OCI-LY1 (cell line): ENCODE results near the gene RPRD1A.

Source experiments
- H2AFZ ChIP-seq: fragments of 200-600 bp; sonication (generic), shearing (Covaris generic); 2 replicates; pipeline ENCODE4 v1.6.0; 2014; ENCODE audit warnings: antibody characterized with exemption, mild to moderate bottlenecking, low read length
- H3F3A ChIP-seq: fragments of 200-600 bp; sonication (generic), shearing (Covaris generic); 2 replicates; pipeline ENCODE4 v1.6.0; 2014; ENCODE audit warnings: mild to moderate bottlenecking, antibody characterized with exemption, low read length, moderate library complexity; ENCODE audit not compliant: insufficient read depth
- H3K27ac ChIP-seq: fragments of 200-600 bp; sonication (generic); 2 replicates; pipeline ENCODE4 v1.5.1; 2014; ENCODE audit warnings: low read length, mixed run types, mild to moderate bottlenecking, low read depth; ENCODE audit not compliant: poor library complexity, severe bottlenecking
- H3K27me3 ChIP-seq: fragments of 200-600 bp; sonication (generic); 2 replicates; pipeline ENCODE4 v1.6.0; 2014; ENCODE audit warnings: antibody characterized with exemption, mild to moderate bottlenecking, low read length, moderate library complexity; ENCODE audit not compliant: insufficient read depth
- H3K36me3 ChIP-seq: fragments of 200-600 bp; sonication (generic); 2 replicates; pipeline ENCODE4 v1.6.1; 2014; ENCODE audit warnings: mild to moderate bottlenecking, antibody characterized with exemption, low read length, moderate library complexity, mixed read lengths; ENCODE audit not compliant: insufficient read depth
- H3K4me1 ChIP-seq: fragments of 200-600 bp; sonication (generic); 2 replicates; pipeline ENCODE4 v1.5.1; 2014; ENCODE audit warnings: mild to moderate bottlenecking, low read length, moderate library complexity; ENCODE audit not compliant: insufficient read depth, severe bottlenecking
- H3K4me2 ChIP-seq: fragments of 200-600 bp; sonication (generic), shearing (Covaris generic); 2 replicates; pipeline ENCODE4 v1.6.1; 2014; ENCODE audit warnings: low read length
- H3K4me3 ChIP-seq: fragments of 200-600 bp; sonication (generic); 2 replicates; pipeline ENCODE4 v1.5.1; 2014; ENCODE audit warnings: low read length, low read depth, mild to moderate bottlenecking, mixed read lengths; ENCODE audit not compliant: poor library complexity, severe bottlenecking
- H3K79me2 ChIP-seq: fragments of 200-600 bp; shearing (Covaris generic); 2 replicates; pipeline ENCODE4 v1.6.1; 2016; ENCODE audit warnings: mixed run types, low read length, mixed read lengths; ENCODE audit not compliant: insufficient read depth
- H3K9ac ChIP-seq: fragments of 200-600 bp; sonication (generic), shearing (Covaris generic); 2 replicates; pipeline ENCODE4 v1.6.1; 2014; ENCODE audit warnings: mild to moderate bottlenecking, low read length, mixed read lengths
- H3K9me2 ChIP-seq: fragments of 200-600 bp; sonication (generic), shearing (Covaris generic); 2 replicates; pipeline ENCODE4 v1.6.1; 2014; ENCODE audit warnings: low read depth, mild to moderate bottlenecking, low read length, mixed read lengths
- H3K9me3 ChIP-seq: fragments of 200-600 bp; shearing (Covaris generic); 2 replicates; pipeline ENCODE4 v1.6.1; 2014; ENCODE audit warnings: low read length, mixed read lengths
- H4K20me1 ChIP-seq: fragments of 200-600 bp; sonication (generic), shearing (Covaris generic); 2 replicates; pipeline ENCODE4 v1.6.0; 2016; ENCODE audit warnings: mild to moderate bottlenecking, low read length; ENCODE audit not compliant: insufficient read depth
- EZH2 ChIP-seq: fragments of 200-600 bp; sonication (generic), shearing (Covaris generic); IDR thresholded peaks from 2 replicates; pipeline ENCODE4 v1.8.0; 2017; ENCODE audit warnings: borderline replicate concordance, mixed run types, mild to moderate bottlenecking, antibody characterized with exemption, low read length, moderate library complexity, mixed read lengths
- TF ChIP-seq, protein P1 (sequence below): fragments of 200-600 bp; sonication (generic), shearing (Covaris generic); IDR thresholded peaks from 2 replicates; pipeline ENCODE4 v1.5.1; 2017; ENCODE audit warnings: mild to moderate bottlenecking, antibody characterized with exemption, low read length, moderate library complexity, mixed read lengths

RPRD1A gene

DNA sequence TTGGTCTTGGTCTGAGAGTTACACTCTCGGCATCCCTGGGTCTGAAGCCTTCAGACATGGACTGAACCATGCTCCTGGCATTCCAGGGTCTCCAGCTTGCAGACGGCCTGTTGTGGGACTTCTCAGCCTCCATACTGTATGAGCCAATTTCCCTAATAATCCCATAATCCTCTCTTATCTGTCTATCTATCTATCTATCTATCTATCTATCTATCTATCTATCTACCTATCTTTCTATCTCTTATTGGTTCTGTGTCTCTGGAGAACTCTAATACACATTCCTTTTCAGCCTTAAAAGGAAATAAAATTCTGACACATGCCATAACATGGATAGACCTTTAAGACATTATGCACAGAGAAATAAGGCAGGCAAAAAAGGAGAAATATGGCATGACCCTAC lies 37.4 kb upstream of the RPRD1A start:
- no peaks in the 10 kb centered on the region for H3K79me2 ChIP-seq
- H3K27me3 ChIP-seq, result no peaks in the 10 kb centered on the region
- no peaks in the 10 kb centered on the region for H3K9me2 ChIP-seq
- no peak overlapping the region for H3K4me3 ChIP-seq
- no peaks in the 10 kb centered on the region for H3F3A ChIP-seq
- no peak overlapping the region for H3K27ac ChIP-seq
- peaks cover 11% of the 10 kb centered on the region; the same call in 1 of the 2 replicates for H3K9me3 ChIP-seq
- no peak overlapping the region for H3K4me2 ChIP-seq
- TF ChIP-seq EZH2, result no peak
- TF ChIP-seq, protein P1, sequence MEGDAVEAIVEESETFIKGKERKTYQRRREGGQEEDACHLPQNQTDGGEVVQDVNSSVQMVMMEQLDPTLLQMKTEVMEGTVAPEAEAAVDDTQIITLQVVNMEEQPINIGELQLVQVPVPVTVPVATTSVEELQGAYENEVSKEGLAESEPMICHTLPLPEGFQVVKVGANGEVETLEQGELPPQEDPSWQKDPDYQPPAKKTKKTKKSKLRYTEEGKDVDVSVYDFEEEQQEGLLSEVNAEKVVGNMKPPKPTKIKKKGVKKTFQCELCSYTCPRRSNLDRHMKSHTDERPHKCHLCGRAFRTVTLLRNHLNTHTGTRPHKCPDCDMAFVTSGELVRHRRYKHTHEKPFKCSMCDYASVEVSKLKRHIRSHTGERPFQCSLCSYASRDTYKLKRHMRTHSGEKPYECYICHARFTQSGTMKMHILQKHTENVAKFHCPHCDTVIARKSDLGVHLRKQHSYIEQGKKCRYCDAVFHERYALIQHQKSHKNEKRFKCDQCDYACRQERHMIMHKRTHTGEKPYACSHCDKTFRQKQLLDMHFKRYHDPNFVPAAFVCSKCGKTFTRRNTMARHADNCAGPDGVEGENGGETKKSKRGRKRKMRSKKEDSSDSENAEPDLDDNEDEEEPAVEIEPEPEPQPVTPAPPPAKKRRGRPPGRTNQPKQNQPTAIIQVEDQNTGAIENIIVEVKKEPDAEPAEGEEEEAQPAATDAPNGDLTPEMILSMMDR, result no peak
- H3K9ac ChIP-seq, result no peak overlapping the region
- H3K36me3 ChIP-seq, result peaks cover 6% of the 10 kb centered on the region
- H3K4me1 ChIP-seq, result no peaks in the 10 kb centered on the region
- H4K20me1 ChIP-seq, result no peaks in the 10 kb centered on the region
- H2AFZ ChIP-seq, result no peak overlapping the region

DNA sequence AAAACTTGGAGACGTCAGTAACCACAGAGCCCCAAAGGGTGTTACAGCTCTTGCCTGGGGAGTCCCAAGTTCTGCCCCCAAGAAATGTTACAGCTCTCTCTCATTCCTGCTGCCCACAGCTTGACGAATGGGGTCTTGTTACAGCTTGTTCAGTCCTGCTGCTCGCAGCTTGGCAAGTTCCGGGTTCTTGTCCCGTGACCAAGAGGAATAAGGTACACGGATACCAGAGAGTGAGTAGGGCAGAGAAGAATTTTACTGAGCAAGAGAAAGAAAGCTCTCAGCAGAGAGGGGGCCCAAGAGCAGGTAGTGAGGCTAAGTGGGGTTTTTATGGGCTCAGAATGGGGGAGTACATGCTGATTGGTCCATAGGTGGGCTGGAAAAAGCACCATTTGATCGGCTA lies 34.6 kb upstream of the RPRD1A start:
- Histone ChIP-seq H2AFZ (no peak overlapping the region), H3K9ac (no peak overlapping the region), H3K4me1 (no peaks in the 10 kb centered on the region), H3K9me2 (no peaks in the 10 kb centered on the region), H3K27me3 (no peaks in the 10 kb centered on the region), H4K20me1 (no peaks in the 10 kb centered on the region), H3K4me3 (no peak overlapping the region), H3K79me2 (no peaks in the 10 kb centered on the region), H3K4me2 (no peak overlapping the region), H3F3A (no peaks in the 10 kb centered on the region), H3K9me3 (peaks cover 11% of the 10 kb centered on the region; the same call in 1 of the 2 replicates), H3K27ac (no peak overlapping the region), H3K36me3 (no peaks in the 10 kb centered on the region; the same call in 1 of the 2 replicates)
- no peak for TF ChIP-seq EZH2
- TF ChIP-seq, protein P1, result no peak

GRCh38 chr18:36099311-36099710 lies 32.0 kb upstream of the RPRD1A start:
- peaks cover 11% of the 10 kb centered on the region; the same call in 1 of the 2 replicates for H3K9me3 ChIP-seq
- no peaks in the 10 kb centered on the region for H3K27me3 ChIP-seq
- TF ChIP-seq EZH2, result no peak
- TF ChIP-seq, protein P1, result no peak
- no peaks in the 10 kb centered on the region; the same call in 1 of the 2 replicates for H3K36me3 ChIP-seq
- no peaks in the 10 kb centered on the region for H4K20me1 ChIP-seq
- H3K4me2 ChIP-seq, result no peak overlapping the region
- no peak overlapping the region for H3K4me3 ChIP-seq
- no peaks in the 10 kb centered on the region for H3K9me2 ChIP-seq
- no peaks in the 10 kb centered on the region for H3K79me2 ChIP-seq
- H2AFZ ChIP-seq, result no peak overlapping the region
- H3K27ac ChIP-seq, result no peak overlapping the region
- H3F3A ChIP-seq, result no peaks in the 10 kb centered on the region
- no peak overlapping the region for H3K9ac ChIP-seq
- H3K4me1 ChIP-seq, result no peaks in the 10 kb centered on the region
